MCF 10A (cell line): ENCODE measurements around the gene PLSCR5. TPM values are rescaled to one million over a fixed set of nuclear protein-coding genes. Genes with fewer than 3 reads are reported as not detected.

Source experiments
- BruUV-seq: library from RNA; stranded (reverse); fragments of 400-500 nt; replicated peaks from 2 replicates; lab custom pipeline; 2021; lab: Mats Ljungman, UMichigan
- CTCF ChIA-PET: fragments of 300-600 bp; sonication (Branson Sonifier 250); formaldehyde crosslinking; extraction: SDS; loops from one replicate; lab custom pipeline; 2021; ENCODE audit warnings: antibody characterized with exemption, inconsistent platforms; lab: Yijun Ruan, JAX
- POLR2A ChIA-PET: fragments of 300-600, 350-650 bp; sonication (Branson Sonifier 250); formaldehyde crosslinking; extraction: SDS; loops from one replicate; lab custom pipeline; 2020; ENCODE audit warnings: antibody characterized with exemption, inconsistent platforms; lab: Yijun Ruan, JAX
- DNase-seq: peaks from one replicate; pipeline ENCODE4 v3.0.0-alpha.2; 2018; ENCODE audit not compliant: unreplicated experiment
- H3K27ac Mint-ChIP-seq: one replicate; pipeline ENCODE4 v1.8.0; 2022; ENCODE audit warnings: mild to moderate bottlenecking, low read depth, mixed read lengths; ENCODE audit not compliant: unreplicated experiment
- H3K27me3 Mint-ChIP-seq: one replicate; pipeline ENCODE4 v1.8.0; 2022; ENCODE audit warnings: mixed read lengths; ENCODE audit not compliant: insufficient read depth, unreplicated experiment
- H3K36me3 Mint-ChIP-seq: one replicate; pipeline ENCODE4 v1.8.0; 2022; ENCODE audit warnings: mild to moderate bottlenecking, moderate library complexity, mixed read lengths; ENCODE audit not compliant: insufficient read depth, unreplicated experiment
- H3K4me1 Mint-ChIP-seq: one replicate; pipeline ENCODE4 v1.8.0; 2022; ENCODE audit warnings: mixed read lengths; ENCODE audit not compliant: insufficient read depth, unreplicated experiment
- H3K4me3 Mint-ChIP-seq: one replicate; pipeline ENCODE4 v1.8.0; 2022; ENCODE audit warnings: mild to moderate bottlenecking, moderate library complexity, mixed read lengths; ENCODE audit not compliant: unreplicated experiment
- H3K9me3 Mint-ChIP-seq: one replicate; pipeline ENCODE4 v1.8.0; 2022; ENCODE audit warnings: mixed read lengths; ENCODE audit not compliant: unreplicated experiment
- intact Hi-C: fragments of 100-400 bp; cut with micrococcal nuclease; formaldehyde crosslinking; loops from 2 replicates; pipeline ENCODE4 v1.14.1; 2022
- total RNA-seq: library from RNA; stranded (reverse); gene quantifications from 2 replicates; pipeline ENCODE4 v1.2.3, GENCODE V29; 2022
- TF ChIP-seq, protein P1 (sequence below): fragments of 200-600 bp; IDR thresholded peaks from one replicate; pipeline ENCODE4 v1.8.0; 2022; ENCODE audit warnings: antibody characterized with exemption, mild to moderate bottlenecking; ENCODE audit not compliant: unreplicated experiment

The PLSCR5 gene
- total RNA-seq, 1 experiment from 2014 or later: not detected

DNA sequence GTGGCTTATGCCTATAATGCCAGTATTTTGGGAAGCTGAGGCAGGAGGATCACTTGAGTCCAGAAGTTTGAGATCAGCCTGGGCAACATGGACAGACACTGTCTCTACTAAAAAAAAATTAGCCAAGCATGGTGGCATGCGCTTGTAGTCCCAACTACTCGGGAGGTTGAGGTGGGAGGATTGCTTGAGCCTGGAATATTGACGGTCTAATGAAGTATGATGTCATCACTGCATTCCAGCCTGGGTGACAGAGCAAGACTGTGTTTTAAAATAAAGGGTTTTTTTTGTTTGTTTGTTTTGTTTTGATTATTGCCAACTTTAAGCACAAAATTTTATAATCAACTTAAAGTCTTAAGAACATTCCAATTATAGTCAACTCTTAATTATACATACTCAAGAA, 67.5 kb downstream of the PLSCR5 start:
- no peak for DNase-seq
- POLR2A ChIA-PET: no interaction called here
- Mint-ChIP-seq H3K9me3 (no peaks in the 10 kb centered on the region), H3K27me3 (no peaks in the 10 kb centered on the region), H3K27ac (no peak overlapping the region), H3K4me1 (peaks cover 44% of the 10 kb centered on the region), H3K4me3 (no peak overlapping the region), H3K36me3 (peaks cover 55% of the 10 kb centered on the region)
- CTCF ChIA-PET: no interaction called here
- TF ChIP-seq, protein P1, sequence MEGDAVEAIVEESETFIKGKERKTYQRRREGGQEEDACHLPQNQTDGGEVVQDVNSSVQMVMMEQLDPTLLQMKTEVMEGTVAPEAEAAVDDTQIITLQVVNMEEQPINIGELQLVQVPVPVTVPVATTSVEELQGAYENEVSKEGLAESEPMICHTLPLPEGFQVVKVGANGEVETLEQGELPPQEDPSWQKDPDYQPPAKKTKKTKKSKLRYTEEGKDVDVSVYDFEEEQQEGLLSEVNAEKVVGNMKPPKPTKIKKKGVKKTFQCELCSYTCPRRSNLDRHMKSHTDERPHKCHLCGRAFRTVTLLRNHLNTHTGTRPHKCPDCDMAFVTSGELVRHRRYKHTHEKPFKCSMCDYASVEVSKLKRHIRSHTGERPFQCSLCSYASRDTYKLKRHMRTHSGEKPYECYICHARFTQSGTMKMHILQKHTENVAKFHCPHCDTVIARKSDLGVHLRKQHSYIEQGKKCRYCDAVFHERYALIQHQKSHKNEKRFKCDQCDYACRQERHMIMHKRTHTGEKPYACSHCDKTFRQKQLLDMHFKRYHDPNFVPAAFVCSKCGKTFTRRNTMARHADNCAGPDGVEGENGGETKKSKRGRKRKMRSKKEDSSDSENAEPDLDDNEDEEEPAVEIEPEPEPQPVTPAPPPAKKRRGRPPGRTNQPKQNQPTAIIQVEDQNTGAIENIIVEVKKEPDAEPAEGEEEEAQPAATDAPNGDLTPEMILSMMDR: no peak
- intact Hi-C loops: no loop called here
- BruUV-seq: no TSS peak

DNA sequence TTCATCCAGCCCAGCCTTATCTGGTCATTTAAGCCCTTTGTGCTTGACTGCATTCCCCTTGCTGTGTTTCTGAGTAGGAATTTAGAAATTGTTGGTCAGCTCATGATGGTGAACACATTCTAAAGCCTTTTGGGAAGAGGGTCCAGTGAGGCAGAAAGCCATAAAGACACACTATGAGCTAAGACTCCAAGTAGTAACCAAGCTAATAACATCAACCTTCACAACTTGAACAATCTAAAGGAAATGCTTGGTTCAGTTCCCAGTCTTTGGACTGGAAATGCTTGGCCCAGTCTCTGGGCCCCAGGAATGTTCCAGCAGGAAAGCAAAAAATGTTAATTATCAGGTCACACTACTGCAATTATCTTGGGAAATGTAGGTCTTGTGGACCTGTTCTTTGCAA, 68.5 kb downstream of the PLSCR5 start:
- H3K27ac Mint-ChIP-seq: peak overlapping the region; percentile 12
- TF ChIP-seq, protein P1: no peak
- peaks cover 36% of the 10 kb centered on the region for H3K4me1 Mint-ChIP-seq
- DNase-seq: no peak
- no peaks in the 10 kb centered on the region for H3K9me3 Mint-ChIP-seq
- ChIA-PET POLR2A (interaction anchor here (5.9 kb wide), 1 partner anchor 8 kb away, joined by 33 read pairs; the partner anchor contains the start of gene PLSCR1), CTCF (interaction anchor here (0.5 kb wide), 1 partner anchor 59 kb away, joined by 5 read pairs; no protein-coding TSS in a partner anchor)
- no peaks in the 10 kb centered on the region for H3K27me3 Mint-ChIP-seq
- BruUV-seq: no TSS peak
- intact Hi-C loops: no loop called here
- no peak overlapping the region for H3K4me3 Mint-ChIP-seq
- H3K36me3 Mint-ChIP-seq: peaks cover 62% of the 10 kb centered on the region

Other genes starting within 250 kb of the PLSCR5 start
- not detected in 2 replicates for gene PLSCR2, start 135.8 kb downstream of the PLSCR5 start, total RNA-seq
- gene PLSCR1, start 60.7 kb downstream of the PLSCR5 start, total RNA-seq: 62.8 and 79.2 TPM in 2 replicates